CD4-positive, alpha-beta memory T cell (primary cell): ENCODE data around the gene SH3BP5L. TPM values are rescaled to one million over a fixed set of nuclear protein-coding genes. Genes with fewer than 3 reads are reported as not detected.
"Not testable (repeated sequence)": the region's sequence is repeated elsewhere in the genome, so short reads cannot be mapped to it uniquely, and the experiment has no call there.

Experiments used
- CTCF ChIA-PET: fragments of 350-600 bp; sonication (Branson Sonifier 250); formaldehyde crosslinking; loops from one replicate; lab custom pipeline; 2021; ENCODE audit warnings: inconsistent platforms; ENCODE audit not compliant: partially characterized antibody; lab: Charles Lee
- POLR2A ChIA-PET: fragments of 350-600 bp; sonication (Branson Sonifier 250); formaldehyde crosslinking; loops from one replicate; lab custom pipeline; 2021; ENCODE audit not compliant: partially characterized antibody; lab: Charles Lee
- DNase-seq, 5 donors: peaks; one replicate each; pipeline versions ENCODE4 v3.0.0 to v3.0.0-alpha.2; 2020 to 2022; ENCODE audit warnings: mixed read lengths in 1 of 5
- H3K27ac ChIP-seq: one replicate; pipeline ENCODE4 v1.7.0; 2013; ENCODE audit warnings: low read depth, low read length
- H3K27me3 ChIP-seq: 2 replicates; pipeline ENCODE4 v1.7.0; 2013; ENCODE audit warnings: mild to moderate bottlenecking, low read length, moderate library complexity; ENCODE audit not compliant: insufficient read depth
- H3K36me3 ChIP-seq: 2 replicates; pipeline ENCODE4 v1.7.0; 2013; ENCODE audit warnings: mild to moderate bottlenecking, low read length, moderate library complexity; ENCODE audit not compliant: insufficient read depth
- H3K4me1 ChIP-seq: 2 replicates; pipeline ENCODE4 v1.7.0; 2013; ENCODE audit warnings: mild to moderate bottlenecking, low read length, moderate library complexity; ENCODE audit not compliant: insufficient read depth
- H3K4me3 ChIP-seq, 2 donors: one replicate each; pipeline ENCODE4 v1.7.0; 2013; ENCODE audit warnings: low read length in 2 of 2, mild to moderate bottlenecking in 1 of 2
- H3K9me3 ChIP-seq, 2 donors: one replicate each; pipeline ENCODE4 v1.7.0; 2013; ENCODE audit warnings: low read length in 2 of 2, control low read depth in 1 of 2; ENCODE audit not compliant: control insufficient read depth in 1 of 2
- H3K27ac Mint-ChIP-seq, 7 donors: one replicate each; pipeline ENCODE4 v1.8.0; 2020 to 2021; ENCODE audit warnings: mixed read lengths in 7 of 7, mild to moderate bottlenecking in 6 of 7, inconsistent platforms in 3 of 7, moderate library complexity in 3 of 7
- H3K27me3 Mint-ChIP-seq, 2 donors: one replicate each; pipeline ENCODE4 v1.8.0; 2020 to 2021; ENCODE audit warnings: mixed read lengths in 2 of 2
- H3K36me3 Mint-ChIP-seq, 2 donors: one replicate each; pipeline ENCODE4 v1.8.0; 2020 to 2021; ENCODE audit warnings: mixed read lengths in 2 of 2, inconsistent platforms in 1 of 2, mild to moderate bottlenecking in 1 of 2
- H3K4me1 Mint-ChIP-seq, 4 donors: one replicate each; pipeline ENCODE4 v1.8.0; 2020 to 2021; ENCODE audit warnings: mixed read lengths in 4 of 4, mild to moderate bottlenecking in 1 of 4
- H3K4me3 Mint-ChIP-seq, 8 donors: one replicate each; pipeline ENCODE4 v1.8.0; 2020 to 2021; ENCODE audit warnings: mixed read lengths in 8 of 8, mild to moderate bottlenecking in 7 of 8, moderate library complexity in 6 of 8, inconsistent platforms in 3 of 8
- H3K9me3 Mint-ChIP-seq, 8 donors: one replicate each; pipeline ENCODE4 v1.8.0; 2020 to 2021; ENCODE audit warnings: mixed read lengths in 8 of 8, mild to moderate bottlenecking in 5 of 8, inconsistent platforms in 3 of 8, moderate library complexity in 1 of 8
- intact Hi-C: fragments of 100-400 bp; cut with micrococcal nuclease; formaldehyde crosslinking; loops from one replicate; pipeline ENCODE4 v1.15.1; 2023
- polyA plus RNA-seq, 2 donors: library from polyadenylated mRNA; unstranded; fragments of 300-500 nt; fragmentation: Illumina TruSeq; gene quantifications; one replicate each; pipeline ENCODE4 v1.2.3, GENCODE V29; 2021
- total RNA-seq, 2 experiments: library from RNA; stranded (reverse); gene quantifications; one replicate each; pipeline ENCODE4 v1.2.3, GENCODE V29; 2021

SH3BP5L gene
- total and polyA plus RNA-seq, 4 experiments from 2014 or later: 0.77 to 43.4 (median 22.7) TPM

DNA sequence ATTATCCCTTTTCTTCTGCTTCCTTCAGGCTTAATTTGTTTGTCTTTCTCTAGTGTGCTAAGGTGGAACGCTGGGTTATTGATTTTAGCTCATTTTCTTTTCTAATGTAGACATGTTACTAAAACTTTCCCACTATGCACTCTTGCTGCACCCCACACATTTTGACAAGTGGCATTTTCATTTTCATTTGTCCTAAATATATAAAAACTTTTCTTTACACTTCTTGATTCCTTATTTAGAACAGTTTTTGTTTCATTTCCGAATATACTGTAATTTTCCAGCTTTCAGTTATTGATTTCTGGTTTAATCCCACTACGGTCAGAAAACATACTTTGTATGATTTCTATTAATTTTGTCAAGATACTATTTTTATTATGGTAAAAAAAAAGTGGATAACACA, 25.3 kb downstream of the SH3BP5L start:
- no peak overlapping the region for H3K4me3 Mint-ChIP-seq
- no peaks in the 10 kb centered on the region for H3K27me3 ChIP-seq
- H3K4me1 ChIP-seq: no peaks in the 10 kb centered on the region
- CTCF ChIA-PET: interaction anchor here (1.1 kb wide), 1 partner anchor 16 kb away, joined by 3 read pairs; no protein-coding TSS in a partner anchor
- no peak overlapping the region for H3K27ac Mint-ChIP-seq
- H3K4me3 ChIP-seq: no peak overlapping the region
- intact Hi-C loops: no loop called here
- no peaks in the 10 kb centered on the region for H3K36me3 Mint-ChIP-seq
- no peak overlapping the region for H3K27ac ChIP-seq
- peaks cover 12 to 22% of the 10 kb centered on the region in 2 donors for H3K27me3 Mint-ChIP-seq
- no peaks in the 10 kb centered on the region for H3K36me3 ChIP-seq
- POLR2A ChIA-PET: no interaction called here
- peaks cover 0 to 5% (median 3%) of the 10 kb centered on the region in 4 donors for H3K4me1 Mint-ChIP-seq
- no peak for DNase-seq
- no peaks in the 10 kb centered on the region for H3K9me3 ChIP-seq
- H3K9me3 Mint-ChIP-seq: peaks cover 0 to 13% (median 7%) of the 10 kb centered on the region in 8 donors

DNA sequence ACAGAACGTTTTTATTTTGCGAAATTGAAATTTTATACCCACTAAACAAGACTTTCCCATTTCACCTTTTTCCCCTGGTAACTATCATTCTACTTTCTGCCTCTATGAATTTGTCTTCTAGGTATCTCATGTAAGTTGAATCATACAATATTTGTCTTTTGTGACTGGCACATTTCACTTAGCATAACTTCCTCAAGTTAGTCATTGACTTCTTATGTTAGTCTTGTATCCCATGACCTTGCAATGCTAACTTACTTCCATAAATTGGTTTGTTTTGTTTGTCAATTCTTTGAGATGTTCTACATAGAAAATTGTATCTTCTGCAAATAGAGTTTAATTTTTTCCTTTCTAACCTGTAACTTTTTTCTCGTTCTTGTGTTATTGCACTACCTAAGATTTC, 26.9 kb downstream of the SH3BP5L start:
- ChIA-PET CTCF (no interaction called here), POLR2A (no interaction called here)
- Histone ChIP-seq H3K36me3 (no peaks in the 10 kb centered on the region), H3K9me3 (no peaks in the 10 kb centered on the region), H3K4me1 (no peaks in the 10 kb centered on the region), H3K4me3 (no peak overlapping the region), H3K27ac (no peak overlapping the region), H3K27me3 (no peaks in the 10 kb centered on the region)
- intact Hi-C loops: no loop called here
- no peaks in the 10 kb centered on the region for H3K4me1 Mint-ChIP-seq
- no peak overlapping the region for H3K27ac Mint-ChIP-seq
- no peak overlapping the region for H3K4me3 Mint-ChIP-seq
- H3K27me3 Mint-ChIP-seq: peaks cover 9 to 21% of the 10 kb centered on the region in 2 donors
- no peak for DNase-seq
- H3K36me3 Mint-ChIP-seq: peaks cover 1 to 4% of the 10 kb centered on the region in 2 donors
- peaks cover 0 to 28% (median 16%) of the 10 kb centered on the region in 8 donors for H3K9me3 Mint-ChIP-seq

DNA sequence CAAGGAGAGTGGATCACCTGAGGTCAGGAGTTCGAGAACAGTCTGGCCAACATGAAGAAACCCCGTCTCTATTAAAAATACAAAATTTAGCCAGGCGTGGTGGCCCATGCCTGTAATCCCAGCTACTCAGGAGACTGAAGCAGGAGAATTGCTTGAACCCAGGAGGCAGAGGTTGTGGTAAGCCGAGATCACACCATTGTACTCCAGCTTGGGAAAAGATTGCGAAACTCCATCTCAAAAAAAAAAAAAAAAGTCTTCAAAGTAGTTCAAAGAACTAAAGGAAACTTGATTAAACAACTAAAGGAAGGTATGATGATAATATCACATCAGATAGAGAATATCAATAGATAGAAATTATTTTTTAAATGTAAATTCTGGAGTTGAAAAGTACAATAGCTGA, 31.1 kb downstream of the SH3BP5L start:
- H3K4me3 ChIP-seq, POLR2A ChIA-PET, H3K27ac Mint-ChIP-seq: not testable (repeated sequence)

DNA sequence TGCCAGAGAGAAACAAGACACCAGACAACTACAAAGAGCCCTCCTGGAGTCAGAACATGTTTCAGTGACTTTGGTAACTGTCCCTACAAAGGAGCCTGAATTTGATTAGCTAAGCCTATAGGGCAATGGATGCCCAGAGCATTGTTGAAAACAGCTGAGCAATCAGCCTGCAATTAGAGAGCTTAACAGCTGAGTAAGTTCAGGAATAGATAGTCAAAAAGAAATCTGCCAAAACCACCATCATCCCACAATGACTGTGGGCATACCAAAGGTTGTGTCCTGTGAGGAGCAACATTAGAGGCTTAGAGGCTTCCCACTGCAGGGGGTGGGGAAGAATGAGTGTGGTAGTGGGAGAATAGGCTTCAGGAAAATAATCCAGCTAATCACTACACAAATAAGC, 32.1 kb downstream of the SH3BP5L start:
- Mint-ChIP-seq H3K36me3 (peaks cover 1 to 5% of the 10 kb centered on the region in 2 donors), H3K27ac (no peak overlapping the region), H3K27me3 (peaks cover 4 to 19% of the 10 kb centered on the region in 2 donors), H3K9me3 (peaks cover 0 to 31% (median 20%) of the 10 kb centered on the region in 8 donors), H3K4me1 (no peaks in the 10 kb centered on the region), H3K4me3 (no peak overlapping the region)
- Histone ChIP-seq H3K9me3 (no peaks in the 10 kb centered on the region), H3K27ac (no peak overlapping the region), H3K4me3 (no peak overlapping the region), H3K36me3 (no peaks in the 10 kb centered on the region), H3K27me3 (no peaks in the 10 kb centered on the region), H3K4me1 (no peaks in the 10 kb centered on the region)
- POLR2A ChIA-PET: no interaction called here
- no peak for DNase-seq
- CTCF ChIA-PET: no interaction called here
- intact Hi-C loops: no loop called here

More for the DNA sequence above, 31.1 kb downstream of the SH3BP5L start:
- DNase-seq, H3K36me3 Mint-ChIP-seq, H3K27me3 ChIP-seq, CTCF ChIA-PET, H3K36me3 ChIP-seq, intact Hi-C loops, H3K4me3 Mint-ChIP-seq, H3K4me1 ChIP-seq, H3K27ac ChIP-seq, H3K9me3 ChIP-seq, H3K4me1 Mint-ChIP-seq: not testable (repeated sequence)
- peaks cover 0 to 31% (median 20%) of the 10 kb centered on the region in 8 donors for H3K9me3 Mint-ChIP-seq
- H3K27me3 Mint-ChIP-seq: peaks cover 3 to 17% of the 10 kb centered on the region in 2 donors

DNA sequence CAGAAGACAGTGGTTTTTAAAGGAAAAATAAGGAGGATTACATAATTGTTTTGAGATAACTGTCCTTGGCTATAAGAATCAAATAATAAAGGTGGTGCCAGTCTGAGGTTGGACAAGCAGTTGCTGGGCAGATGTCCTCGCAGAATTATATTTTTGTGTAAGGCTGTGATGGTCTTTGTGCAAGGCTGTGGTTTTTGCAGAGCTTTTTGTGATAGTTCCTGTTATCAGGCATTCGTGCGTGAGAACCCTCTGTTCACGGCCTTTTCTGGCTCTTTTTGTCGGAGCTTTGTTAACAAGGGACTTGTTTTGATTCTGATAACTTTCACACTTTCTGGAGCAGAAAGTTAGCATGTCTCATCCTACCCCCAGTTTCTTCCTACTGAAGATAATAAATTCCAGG, 33.4 kb downstream of the SH3BP5L start:
- H3K4me1 ChIP-seq: no peaks in the 10 kb centered on the region
- CTCF ChIA-PET: no interaction called here
- POLR2A ChIA-PET: no interaction called here
- intact Hi-C loops: no loop called here
- Mint-ChIP-seq H3K9me3 (peaks cover 0 to 31% (median 20%) of the 10 kb centered on the region in 8 donors), H3K36me3 (peaks cover 1 to 5% of the 10 kb centered on the region in 2 donors), H3K4me3 (no peak overlapping the region), H3K4me1 (no peaks in the 10 kb centered on the region), H3K27me3 (peaks cover 4 to 19% of the 10 kb centered on the region in 2 donors), H3K27ac (no peak overlapping the region)
- no peak for DNase-seq
- H3K9me3 ChIP-seq: no peaks in the 10 kb centered on the region
- no peak overlapping the region for H3K4me3 ChIP-seq
- H3K36me3 ChIP-seq: no peaks in the 10 kb centered on the region
- H3K27ac ChIP-seq: no peak overlapping the region
- no peaks in the 10 kb centered on the region for H3K27me3 ChIP-seq

DNA sequence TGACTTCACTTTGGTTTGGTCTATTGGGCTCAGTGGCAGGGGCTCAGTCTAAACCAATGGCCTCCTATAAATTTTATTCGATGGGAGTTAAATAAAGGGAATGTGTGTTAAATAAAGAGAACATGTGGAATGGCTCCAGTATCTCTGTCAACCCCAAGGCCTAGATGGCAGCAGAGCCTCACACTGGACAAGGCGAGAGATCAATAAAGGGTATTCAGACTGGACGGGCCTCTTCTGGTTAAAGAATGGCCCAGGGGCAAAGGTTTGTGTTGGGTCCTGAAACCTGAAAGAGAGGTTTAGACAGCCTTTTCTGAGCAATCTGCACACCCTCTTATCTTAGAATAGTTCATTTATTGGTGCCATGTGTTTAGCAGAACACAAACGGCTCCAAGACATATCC, 34.7 kb downstream of the SH3BP5L start:
- CTCF ChIA-PET: no interaction called here
- H3K4me3 Mint-ChIP-seq: no peak overlapping the region
- H3K9me3 ChIP-seq: no peaks in the 10 kb centered on the region
- H3K36me3 Mint-ChIP-seq: peaks cover 1 to 5% of the 10 kb centered on the region in 2 donors
- DNase-seq: no peak
- intact Hi-C loops: no loop called here
- no peak overlapping the region for H3K4me3 ChIP-seq
- no peaks in the 10 kb centered on the region for H3K4me1 Mint-ChIP-seq
- H3K4me1 ChIP-seq: no peaks in the 10 kb centered on the region
- H3K27ac Mint-ChIP-seq: no peak overlapping the region
- peaks cover 5 to 14% of the 10 kb centered on the region in 2 donors for H3K27me3 Mint-ChIP-seq
- no peaks in the 10 kb centered on the region for H3K36me3 ChIP-seq
- POLR2A ChIA-PET: no interaction called here
- no peaks in the 10 kb centered on the region for H3K27me3 ChIP-seq
- no peak overlapping the region for H3K27ac ChIP-seq
- H3K9me3 Mint-ChIP-seq: peaks cover 0 to 24% (median 14%) of the 10 kb centered on the region in 8 donors

DNA sequence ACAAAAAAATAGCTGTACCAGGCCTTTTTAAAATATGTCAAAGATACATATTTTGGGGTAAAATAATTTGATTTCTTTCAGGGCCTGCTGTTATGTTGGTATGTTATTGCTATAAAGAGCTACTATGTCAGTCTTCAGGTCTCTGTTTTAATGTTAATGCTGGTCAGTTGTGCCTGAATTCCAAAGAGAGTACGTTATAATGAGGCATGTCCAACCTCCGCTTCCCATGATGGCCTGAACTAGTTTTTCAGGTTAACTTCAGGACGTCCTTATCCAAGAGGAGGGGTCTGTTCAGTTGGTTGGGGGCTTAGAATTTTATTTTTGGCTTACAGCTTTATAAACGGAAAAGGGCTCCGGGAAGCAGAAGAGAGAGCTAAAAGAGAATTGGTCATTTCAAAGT, 35.3 kb downstream of the SH3BP5L start:
- H3K27ac Mint-ChIP-seq: no peak overlapping the region

More for the DNA sequence above, 35.3 kb downstream of the SH3BP5L start:
- H3K4me3 ChIP-seq: no peak overlapping the region
- Mint-ChIP-seq H3K4me3 (no peak overlapping the region), H3K9me3 (peaks cover 0 to 19% (median 11%) of the 10 kb centered on the region in 8 donors), H3K4me1 (no peaks in the 10 kb centered on the region), H3K36me3 (peaks cover 1 to 5% of the 10 kb centered on the region in 2 donors), H3K27me3 (peaks cover 5 to 10% of the 10 kb centered on the region in 2 donors)
- no peaks in the 10 kb centered on the region for H3K9me3 ChIP-seq
- no peak for DNase-seq
- no peaks in the 10 kb centered on the region for H3K27me3 ChIP-seq
- no peaks in the 10 kb centered on the region for H3K4me1 ChIP-seq
- H3K36me3 ChIP-seq: no peaks in the 10 kb centered on the region
- intact Hi-C loops: no loop called here
- ChIA-PET POLR2A (no interaction called here), CTCF (no interaction called here)
- H3K27ac ChIP-seq: no peak overlapping the region
